MM.1S (cell line): Measurements from ENCODE around the gene RNF38.

Source experiments
- CTCF ChIP-seq: fragments of 300-600 bp; sonication (generic); IDR thresholded peaks from 2 replicates; pipeline ENCODE4 v1.5.1; 2016; ENCODE audit warnings: antibody characterized with exemption, low read length, mixed read lengths
- EZH2 ChIP-seq: fragments of 300-600 bp; sonication (generic); optimal IDR thresholded peaks from 2 replicates; pipeline ENCODE3; 2017; ENCODE audit warnings: low read depth, mild to moderate bottlenecking, antibody characterized with exemption, low read length, mixed read lengths
- EZH2phosphoT487 ChIP-seq: fragments of 300-600 bp; sonication (generic); IDR thresholded peaks from 2 replicates; pipeline ENCODE4 v1.6.1; 2018; ENCODE audit warnings: antibody characterized with exemption, low read length

GRCh38 chr9:36288070-36288469 is 112.0 kb downstream of the RNF38 start:
- TF ChIP-seq CTCF (no peak), EZH2 (no peak), EZH2phosphoT487 (no peak)
